Ishikawa (cell line): ENCODE measurements around the gene CDH23.

Source experiments
- CEBPB ChIP-seq: IDR thresholded peaks from 2 replicates; pipeline ENCODE4 v1.6.1; 2012
- CREB1 ChIP-seq: IDR thresholded peaks from 2 replicates; pipeline ENCODE4 v1.6.1; 2012; ENCODE audit warnings: low read depth
- EGR1 ChIP-seq: IDR thresholded peaks from 2 replicates; pipeline ENCODE4 v1.6.1; 2012
- EP300 ChIP-seq: IDR thresholded peaks from 2 replicates; pipeline ENCODE4 v1.6.1; 2012; ENCODE audit warnings: borderline replicate concordance
- FOXM1 ChIP-seq: IDR thresholded peaks from 2 replicates; pipeline ENCODE4 v1.6.1; 2012; ENCODE audit warnings: low read depth, borderline replicate concordance
- MAX ChIP-seq: IDR thresholded peaks from 2 replicates; pipeline ENCODE4 v1.6.1; 2012
- NFIC ChIP-seq: IDR thresholded peaks from 2 replicates; pipeline ENCODE4 v1.6.1; 2012
- RAD21 ChIP-seq: IDR thresholded peaks from 2 replicates; pipeline ENCODE4 v1.6.1; 2012; ENCODE audit warnings: low read depth
- TAF1 ChIP-seq: IDR thresholded peaks from 2 replicates; pipeline ENCODE4 v1.6.1; 2012; ENCODE audit warnings: low read depth, mild to moderate bottlenecking
- TCF12 ChIP-seq: IDR thresholded peaks from 2 replicates; pipeline ENCODE4 v1.6.1; 2012; ENCODE audit warnings: low read depth
- TEAD4 ChIP-seq: IDR thresholded peaks from 2 replicates; pipeline ENCODE4 v1.6.1; 2012
- YY1 ChIP-seq: IDR thresholded peaks from 2 replicates; pipeline ENCODE4 v1.6.1; 2012; ENCODE audit warnings: low read depth
- ZBTB7A ChIP-seq: IDR thresholded peaks from 2 replicates; pipeline ENCODE4 v1.6.1; 2012; ENCODE audit warnings: low read depth
- TF ChIP-seq, protein P1 (sequence below): IDR thresholded peaks from 2 replicates; pipeline ENCODE4 v1.6.1; 2012
- TF ChIP-seq, protein P2 (sequence below): IDR thresholded peaks from 2 replicates; pipeline ENCODE4 v1.6.1; 2012; ENCODE audit warnings: low read depth, mild to moderate bottlenecking

CDH23 gene

GRCh38 chr10:71848325-71849275 lies 451.9 kb downstream of the CDH23 start:
- TF ChIP-seq TEAD4 (no peak), TAF1 (no peak), MAX (no peak), EGR1 (no peak), CREB1 (no peak), FOXM1 (no peak), RAD21 (no peak), ZBTB7A (no peak), EP300 (no peak)
- TF ChIP-seq, protein P1, sequence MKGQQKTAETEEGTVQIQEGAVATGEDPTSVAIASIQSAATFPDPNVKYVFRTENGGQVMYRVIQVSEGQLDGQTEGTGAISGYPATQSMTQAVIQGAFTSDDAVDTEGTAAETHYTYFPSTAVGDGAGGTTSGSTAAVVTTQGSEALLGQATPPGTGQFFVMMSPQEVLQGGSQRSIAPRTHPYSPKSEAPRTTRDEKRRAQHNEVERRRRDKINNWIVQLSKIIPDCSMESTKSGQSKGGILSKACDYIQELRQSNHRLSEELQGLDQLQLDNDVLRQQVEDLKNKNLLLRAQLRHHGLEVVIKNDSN: no peak
- TF ChIP-seq, protein P2, sequence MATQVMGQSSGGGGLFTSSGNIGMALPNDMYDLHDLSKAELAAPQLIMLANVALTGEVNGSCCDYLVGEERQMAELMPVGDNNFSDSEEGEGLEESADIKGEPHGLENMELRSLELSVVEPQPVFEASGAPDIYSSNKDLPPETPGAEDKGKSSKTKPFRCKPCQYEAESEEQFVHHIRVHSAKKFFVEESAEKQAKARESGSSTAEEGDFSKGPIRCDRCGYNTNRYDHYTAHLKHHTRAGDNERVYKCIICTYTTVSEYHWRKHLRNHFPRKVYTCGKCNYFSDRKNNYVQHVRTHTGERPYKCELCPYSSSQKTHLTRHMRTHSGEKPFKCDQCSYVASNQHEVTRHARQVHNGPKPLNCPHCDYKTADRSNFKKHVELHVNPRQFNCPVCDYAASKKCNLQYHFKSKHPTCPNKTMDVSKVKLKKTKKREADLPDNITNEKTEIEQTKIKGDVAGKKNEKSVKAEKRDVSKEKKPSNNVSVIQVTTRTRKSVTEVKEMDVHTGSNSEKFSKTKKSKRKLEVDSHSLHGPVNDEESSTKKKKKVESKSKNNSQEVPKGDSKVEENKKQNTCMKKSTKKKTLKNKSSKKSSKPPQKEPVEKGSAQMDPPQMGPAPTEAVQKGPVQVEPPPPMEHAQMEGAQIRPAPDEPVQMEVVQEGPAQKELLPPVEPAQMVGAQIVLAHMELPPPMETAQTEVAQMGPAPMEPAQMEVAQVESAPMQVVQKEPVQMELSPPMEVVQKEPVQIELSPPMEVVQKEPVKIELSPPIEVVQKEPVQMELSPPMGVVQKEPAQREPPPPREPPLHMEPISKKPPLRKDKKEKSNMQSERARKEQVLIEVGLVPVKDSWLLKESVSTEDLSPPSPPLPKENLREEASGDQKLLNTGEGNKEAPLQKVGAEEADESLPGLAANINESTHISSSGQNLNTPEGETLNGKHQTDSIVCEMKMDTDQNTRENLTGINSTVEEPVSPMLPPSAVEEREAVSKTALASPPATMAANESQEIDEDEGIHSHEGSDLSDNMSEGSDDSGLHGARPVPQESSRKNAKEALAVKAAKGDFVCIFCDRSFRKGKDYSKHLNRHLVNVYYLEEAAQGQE: no peak

GRCh38 chr10:71849461-71849908 lies 452.8 kb downstream of the CDH23 start:
- TF ChIP-seq ZBTB7A (no peak), EGR1 (no peak), TEAD4 (no peak), CREB1 (no peak), YY1 (no peak), CEBPB (no peak), TCF12 (no peak), RAD21 (no peak), MAX (no peak)
- TF ChIP-seq, protein P2: no peak
- TF ChIP-seq, protein P1: no peak

GRCh38 chr10:71850021-71850742 lies 453.5 kb downstream of the CDH23 start:
- TF ChIP-seq YY1: no peak
- TF ChIP-seq RAD21: no peak
- TF ChIP-seq EP300: no peak
- TF ChIP-seq ZBTB7A: no peak
- TF ChIP-seq CEBPB: no peak
- TF ChIP-seq, protein P1: no peak
- no peak for TF ChIP-seq CREB1
- TF ChIP-seq FOXM1: no peak
- no peak for TF ChIP-seq TCF12

GRCh38 chr10:71850743-71851464 lies 454.2 kb downstream of the CDH23 start, which contains the start of gene PSAP:
Gene PSAP, minus strand, starts transcription at chr10:71851251. Its CDS starts 30 bp downstream, at chr10:71851221.
- peak; percentile 96 for TF ChIP-seq ZBTB7A
- no peak for TF ChIP-seq NFIC
- TF ChIP-seq EGR1: no peak
- no peak for TF ChIP-seq EP300
- TF ChIP-seq CREB1: no peak
- 0 out of 2 replicates have a peak, but pooled peaks have one; percentile 35 for TF ChIP-seq FOXM1
- TF ChIP-seq TAF1: peak; percentile 77
- peak; percentile 60; the same call in 1 of the 2 replicates for TF ChIP-seq TCF12
- no peak for TF ChIP-seq YY1
- TF ChIP-seq MAX: peak; percentile 55
- peak; percentile 67 for TF ChIP-seq TEAD4
- TF ChIP-seq, protein P2: no peak
- TF ChIP-seq, protein P1: peak; percentile 84
- no peak for TF ChIP-seq CEBPB
